Natural killer cell treated with Interleukin-12 subunit alpha and Interleukin-12 subunit beta and Interleukin-15 and Interleukin-18, amount 100 ng/mL, for 72 hours (primary cell): ENCODE data around the gene SERINC4. TPM values are rescaled to one million over a fixed set of nuclear protein-coding genes. Genes with fewer than 3 reads are reported as not detected.
"Not testable (repeated sequence)": the region's sequence is repeated elsewhere in the genome, so short reads cannot be mapped to it uniquely, and the experiment has no call there.

ENCODE experiments used
- ATAC-seq, 2 donors: fragments of 150-1000 bp; cut with Tn5 transposase in 1 of 2; sonication (Bioruptor Pico), chemical (Tn5 transposase) in 1 of 2; 2 replicates each; pipeline ENCODE4 v1.10.0; 2021
- DNase-seq: peaks from one replicate; pipeline ENCODE4 v3.0.0; 2022; ENCODE audit warnings: low spot score
- H3K27ac Mint-ChIP-seq, 2 donors: 1 replicate in 1 of 2; 2 replicates in 1 of 2; pipeline ENCODE4 v1.8.0; 2022; ENCODE audit warnings: mixed read lengths in 2 of 2, mild to moderate bottlenecking in 1 of 2, moderate library complexity in 1 of 2
- H3K27me3 Mint-ChIP-seq, 2 donors: 1 replicate in 1 of 2; 2 replicates in 1 of 2; pipeline ENCODE4 v1.8.0; 2022; ENCODE audit warnings: mixed read lengths in 2 of 2
- H3K36me3 Mint-ChIP-seq: one replicate; pipeline ENCODE4 v1.8.0; 2022; ENCODE audit warnings: mixed read lengths
- H3K4me1 Mint-ChIP-seq, 2 donors: 1 replicate in 1 of 2; 2 replicates in 1 of 2; pipeline ENCODE4 v1.8.0; 2022; ENCODE audit warnings: low read depth in 2 of 2, mixed read lengths in 2 of 2, mild to moderate bottlenecking in 1 of 2
- H3K4me3 Mint-ChIP-seq: one replicate; pipeline ENCODE4 v1.8.0; 2022; ENCODE audit warnings: mixed read lengths
- H3K9me3 Mint-ChIP-seq: 2 replicates; pipeline ENCODE4 v1.8.0; 2022; ENCODE audit warnings: mixed read lengths
- total RNA-seq, 2 donors: library from RNA; stranded (reverse); gene quantifications; one replicate each; pipeline ENCODE4 v1.2.3, GENCODE V29; 2022

SERINC4 gene
- total RNA-seq, 2 donors from 2014 or later, result 0.24 to 0.50 TPM

GRCh38 chr15:43762824-43763223 is 37.2 kb downstream of the SERINC4 start:
- Mint-ChIP-seq H3K4me1 (peaks cover 0 to 12% of the 10 kb centered on the region in 2 donors), H3K4me3 (no peak overlapping the region), H3K27ac (no peak overlapping the region), H3K36me3 (peaks cover 24% of the 10 kb centered on the region), H3K9me3 (no peaks in the 10 kb centered on the region), H3K27me3 (no peaks in the 10 kb centered on the region)
- ATAC-seq (no peak), DNase-seq (no peak)

GRCh38 chr15:43751885-43752284 is 48.1 kb downstream of the SERINC4 start:
- Mint-ChIP-seq H3K27ac (peak overlapping the region in 1 of 2 donors; percentile 66), H3K4me1 (peaks cover 33 to 42% of the 10 kb centered on the region in 2 donors), H3K9me3 (no peaks in the 10 kb centered on the region), H3K36me3 (peaks cover 22% of the 10 kb centered on the region), H3K4me3 (peak overlapping the region; percentile 47), H3K27me3 (no peaks in the 10 kb centered on the region)
- no peak for DNase-seq
- ATAC-seq, result no peak

- Mint-ChIP-seq H3K27me3 (no peaks in the 10 kb centered on the region), H3K9me3 (no peaks in the 10 kb centered on the region), H3K27ac (peak overlapping the region; percentile 57 to 61), H3K4me3 (peak overlapping the region; percentile 99), H3K4me1 (peaks cover 34 to 40% of the 10 kb centered on the region in 2 donors), H3K36me3 (peaks cover 20% of the 10 kb centered on the region)
- ATAC-seq (peak; percentile 57 to 72), DNase-seq (peak; percentile 74)
Measured at GRCh38 chr15:43749690-43750345, 50.2 kb downstream of the SERINC4 start.

GRCh38 chr15:43748376-43748775 is 51.6 kb downstream of the SERINC4 start:
- peaks cover 30 to 41% of the 10 kb centered on the region in 2 donors for H3K4me1 Mint-ChIP-seq
- no peaks in the 10 kb centered on the region for H3K9me3 Mint-ChIP-seq
- peak overlapping the region; percentile 91 to 99 for H3K27ac Mint-ChIP-seq
- peak overlapping the region; percentile 99 for H3K4me3 Mint-ChIP-seq
- no peak for ATAC-seq
- no peak for DNase-seq
- peaks cover 20% of the 10 kb centered on the region for H3K36me3 Mint-ChIP-seq
- H3K27me3 Mint-ChIP-seq, result no peaks in the 10 kb centered on the region

GRCh38 chr15:43746903-43747309 is 53.1 kb downstream of the SERINC4 start:
- Mint-ChIP-seq H3K27ac (peak overlapping the region; percentile 91 to 99), H3K4me1 (peaks cover 24 to 34% of the 10 kb centered on the region in 2 donors), H3K36me3 (peaks cover 16% of the 10 kb centered on the region), H3K4me3 (peak overlapping the region; percentile 99)
- DNase-seq, H3K27me3 Mint-ChIP-seq, H3K9me3 Mint-ChIP-seq: not testable (repeated sequence)
- ATAC-seq, result peak; percentile 12 to 52

GRCh38 chr15:43746245-43746902 is 53.6 kb downstream of the SERINC4 start, which contains the start of gene PDIA3:
PDIA3 (plus strand) TSS chr15:43746438; CDS start chr15:43746540, 102 bp downstream.
- peak; percentile 96 for DNase-seq
- H3K27me3 Mint-ChIP-seq, H3K9me3 Mint-ChIP-seq: not testable (repeated sequence)
- Mint-ChIP-seq H3K27ac (peak within 1 kb of the TSS; percentile 91 to 99), H3K4me3 (peak within 1 kb of the TSS; percentile 99), H3K4me1 (peaks cover 19 to 28% of the 10 kb centered on the region in 2 donors), H3K36me3 (peaks cover 13% of the 10 kb centered on the region)
- ATAC-seq, result peak; percentile 94 to 96

Other genes with a start within 250 kb of the SERINC4 start
- gene PPIP5K1, start 210.0 kb downstream of the SERINC4 start, total RNA-seq, result 10 to 100 TPM; 61.1 to 88.8 TPM
- gene CKMT1B, start 206.2 kb downstream of the SERINC4 start, total RNA-seq, result not detected
- gene STRC, start 181.4 kb downstream of the SERINC4 start, total RNA-seq, result under 1 TPM; 0.50 to 0.86 TPM
- 10 to 100 TPM; 10.3 to 13.6 TPM for gene CATSPER2, start 151.4 kb downstream of the SERINC4 start, total RNA-seq
- not detected for gene CKMT1A, start 106.4 kb downstream of the SERINC4 start, total RNA-seq
- gene PDIA3, start 53.8 kb downstream of the SERINC4 start, total RNA-seq, result 100 to 1,000 TPM; 365 to 555 TPM
- under 1 TPM; 0.26 to 0.86 TPM for gene ELL3, start 23.3 kb downstream of the SERINC4 start, total RNA-seq
- gene SERF2, start 7.9 kb downstream of the SERINC4 start, total RNA-seq, result 100 to 1,000 TPM; 456 to 585 TPM
- gene HYPK, start 379 bp upstream of the SERINC4 start, total RNA-seq, result 10 to 100 TPM; 14.3 to 15.3 TPM
- 10 to 100 TPM; 30.4 to 37.4 TPM for gene MFAP1, start 24.5 kb upstream of the SERINC4 start, total RNA-seq
- 10 to 100 TPM; 37.9 to 69.0 TPM for gene WDR76, start 26.8 kb upstream of the SERINC4 start, total RNA-seq